ENCODE results near the gene ZIC4. TPM values are rescaled to one million over a fixed set of nuclear protein-coding genes. Genes with fewer than 3 reads are reported as not detected.

ZIC4 gene
- total RNA-seq, 1 donor from 2014 or later: 1.2 TPM

DNA sequence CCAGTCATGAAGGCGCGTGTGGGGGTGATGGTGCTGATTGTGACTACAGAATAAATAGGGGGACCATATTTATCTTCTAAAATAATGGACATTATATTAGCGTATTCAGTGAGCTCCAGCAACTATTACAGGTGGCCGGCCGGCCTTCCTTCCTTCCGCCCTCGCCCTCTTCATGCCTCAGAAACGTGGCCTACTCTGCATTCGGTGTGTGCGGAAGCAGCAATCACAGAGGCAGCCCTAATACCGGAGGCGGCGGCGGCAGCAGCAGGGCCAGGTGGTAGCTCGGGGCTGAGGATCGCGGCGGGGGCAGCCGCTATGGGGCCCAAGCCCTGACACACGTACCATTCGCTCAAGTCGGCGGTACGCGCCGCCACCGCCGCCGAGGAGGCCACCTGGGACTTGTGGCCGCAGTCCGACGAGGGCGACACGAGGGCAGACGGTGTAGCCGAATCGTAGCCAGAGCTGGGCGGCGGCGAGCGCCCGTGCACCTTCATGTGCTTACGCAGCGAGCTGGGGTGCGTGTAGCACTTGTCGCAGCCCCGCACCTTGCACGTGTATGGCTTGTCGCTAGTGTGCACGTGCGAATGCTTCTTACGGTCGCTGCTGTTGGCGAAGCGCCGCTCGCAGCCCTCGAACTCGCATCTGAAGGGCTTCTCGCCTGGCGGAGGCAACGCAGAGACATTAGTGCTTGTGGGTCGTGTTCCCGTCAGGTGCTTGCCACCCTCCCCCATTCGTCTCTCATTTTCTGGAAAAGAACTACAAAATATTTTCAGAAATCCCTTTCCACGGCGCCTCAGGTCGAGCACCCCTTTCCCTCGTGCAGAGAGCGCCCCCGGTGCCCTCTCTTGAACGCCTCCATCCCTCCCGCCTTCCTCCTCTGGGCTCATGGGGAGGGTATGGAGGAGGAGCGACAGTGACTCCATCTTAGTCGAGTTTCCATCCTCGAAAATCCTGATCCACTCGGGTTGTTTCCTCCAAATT is 15.5 kb downstream of the ZIC4 start:
- DNase-seq: no peak

DNA sequence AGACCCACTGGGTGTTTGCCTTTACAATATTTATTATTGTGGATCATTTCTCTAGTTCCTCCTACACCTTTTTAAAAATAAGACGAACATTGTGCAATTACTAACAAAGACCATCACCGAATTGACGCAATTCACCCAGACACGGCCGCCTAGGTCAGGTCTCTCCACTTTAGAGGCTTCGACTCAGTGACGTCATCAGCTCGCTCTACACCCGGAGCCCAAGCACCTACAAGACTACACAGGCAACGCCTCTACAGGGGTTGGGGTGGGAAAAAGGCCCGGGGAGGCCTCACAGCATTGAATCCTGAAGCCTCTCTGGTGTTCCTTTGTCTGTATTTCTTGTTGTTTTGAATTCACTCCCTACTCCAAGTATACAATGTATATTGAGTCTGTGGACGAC is 16.6 kb downstream of the ZIC4 start:
- DNase-seq: no peak

GRCh38 chr3:147388700-147389580 is 17.4 kb downstream of the ZIC4 start:
- no peak for DNase-seq

DNA sequence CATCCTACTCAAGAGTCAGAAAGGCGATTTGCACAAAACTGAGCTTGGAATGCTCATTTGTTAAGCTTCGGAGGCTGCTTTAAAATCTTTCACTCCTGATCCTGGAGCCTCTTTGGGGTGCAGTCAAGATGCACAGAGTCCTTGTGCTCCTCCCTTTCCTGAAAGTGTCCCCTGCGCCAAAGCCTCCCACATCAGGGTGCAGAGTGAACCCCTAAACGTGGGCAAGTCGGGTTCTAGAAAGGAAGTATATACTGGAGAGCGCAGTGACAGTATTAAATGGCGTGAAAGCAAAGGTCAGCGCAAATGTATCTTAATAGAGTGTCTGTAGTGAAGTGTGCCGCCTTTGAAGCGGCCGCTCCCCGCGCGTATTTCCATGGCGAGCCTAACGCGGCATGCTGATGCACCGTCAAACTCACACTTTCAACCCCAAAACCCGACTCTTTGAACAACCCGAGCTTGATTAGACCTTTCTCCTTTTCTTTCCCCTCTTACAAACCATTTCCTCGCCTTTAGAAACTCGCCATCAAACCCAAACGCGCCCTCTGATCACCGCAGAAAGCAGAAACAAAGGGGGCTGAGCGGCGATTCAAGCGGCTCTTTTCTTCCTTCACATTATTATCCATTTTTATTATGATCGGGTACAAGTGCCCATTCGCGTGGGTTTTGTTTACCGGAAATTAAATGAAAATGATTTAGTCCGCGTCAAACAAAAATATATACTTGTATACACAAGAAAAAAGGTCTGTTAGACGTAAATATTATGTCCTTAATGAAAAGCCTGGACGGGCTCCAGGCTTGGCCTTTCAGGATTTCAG is 18.3 kb downstream of the ZIC4 start:
- no peak for DNase-seq

DNA sequence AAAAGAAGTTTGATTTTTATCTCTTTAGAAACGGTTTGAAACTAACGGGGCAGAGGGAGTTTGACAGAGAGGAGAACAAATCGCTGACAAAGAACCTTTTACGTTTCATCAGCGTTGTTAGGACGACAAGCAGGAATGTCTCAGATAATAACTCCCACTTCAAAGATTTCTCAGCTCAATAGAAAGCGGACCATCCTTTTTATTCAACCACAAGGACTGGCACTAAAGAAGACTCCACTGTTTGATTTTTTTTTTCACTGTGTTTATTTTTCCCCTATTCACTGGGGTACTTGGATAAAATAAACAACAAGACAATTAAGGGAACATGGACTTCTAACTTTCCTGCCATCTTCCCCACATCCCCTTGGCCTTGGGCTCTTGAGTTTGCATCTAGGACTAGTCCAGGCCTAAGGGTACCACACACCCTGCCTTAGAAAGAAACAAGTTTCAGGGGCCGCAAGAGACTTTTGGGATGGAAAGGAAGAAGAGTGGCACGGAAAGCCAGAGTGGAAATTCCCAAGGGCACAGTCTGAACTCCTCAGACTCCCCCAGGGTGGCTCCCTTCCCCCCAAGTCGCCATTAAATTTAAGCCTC is 19.0 kb downstream of the ZIC4 start:
- no peak for DNase-seq

- DNase-seq: no peak
Measured at GRCh38 chr3:147385059-147386012, 21.0 kb downstream of the ZIC4 start.

- no peak for DNase-seq
Measured at GRCh38 chr3:147384210-147385058, 21.9 kb downstream of the ZIC4 start.

GRCh38 chr3:147383617-147384016 is 22.7 kb downstream of the ZIC4 start:
- no peak for DNase-seq

- no peak for DNase-seq
Measured at GRCh38 chr3:147381596-147381995, 24.7 kb downstream of the ZIC4 start.

DNA sequence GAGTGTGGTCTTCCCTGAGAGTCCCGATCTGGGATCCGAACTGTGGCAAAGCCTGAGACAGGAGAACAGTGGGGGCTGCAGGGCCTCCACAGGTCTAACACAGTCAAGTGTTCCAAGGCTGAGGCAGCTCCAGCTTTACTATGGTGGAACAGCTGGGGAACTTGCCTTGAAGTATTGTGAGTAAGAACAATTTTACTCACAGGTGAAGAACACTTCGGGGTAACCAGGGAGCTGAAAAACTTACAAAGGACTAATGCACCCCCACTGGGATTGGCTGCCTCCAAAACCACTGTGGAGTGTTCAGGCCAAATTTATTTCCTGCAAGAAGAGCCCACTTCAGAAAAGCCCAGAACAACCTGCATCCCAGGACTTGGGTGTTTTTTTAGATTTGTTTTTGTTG is 25.4 kb downstream of the ZIC4 start:
- DNase-seq: no peak

- DNase-seq: no peak
Measured at GRCh38 chr3:147380387-147380951, 25.9 kb downstream of the ZIC4 start.

- DNase-seq: no peak
Measured at GRCh38 chr3:147379651-147380050, 26.7 kb downstream of the ZIC4 start.

- no peak for DNase-seq
Measured at GRCh38 chr3:147377412-147378367, 28.7 kb downstream of the ZIC4 start.

GRCh38 chr3:147373301-147373700 is 33.0 kb downstream of the ZIC4 start:
- DNase-seq: no peak

DNA sequence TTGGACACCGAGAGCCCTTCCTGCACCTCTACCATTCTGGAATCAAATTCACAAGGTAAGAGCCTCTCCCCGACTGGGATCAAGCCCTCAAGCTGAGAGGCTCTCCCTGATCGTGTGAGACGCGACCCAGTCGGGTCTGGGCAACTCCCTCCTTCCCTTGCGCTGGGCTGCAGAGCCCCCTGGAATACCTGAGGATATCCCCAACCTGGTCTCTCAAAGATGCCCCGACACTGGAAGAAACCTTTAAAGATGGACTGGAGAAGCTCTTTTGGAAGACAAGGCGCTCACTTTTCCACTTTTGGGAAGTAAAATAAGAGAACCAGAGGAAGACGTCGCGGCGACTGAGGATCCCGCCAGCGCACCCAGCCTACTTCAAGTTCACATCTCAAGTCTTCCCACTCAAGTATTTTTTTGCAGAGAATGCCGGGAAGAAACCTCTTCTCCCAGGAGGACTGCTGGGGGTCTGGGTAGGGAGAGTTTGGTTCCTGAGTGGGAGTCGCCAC is 33.8 kb downstream of the ZIC4 start:
- no peak for DNase-seq

DNA sequence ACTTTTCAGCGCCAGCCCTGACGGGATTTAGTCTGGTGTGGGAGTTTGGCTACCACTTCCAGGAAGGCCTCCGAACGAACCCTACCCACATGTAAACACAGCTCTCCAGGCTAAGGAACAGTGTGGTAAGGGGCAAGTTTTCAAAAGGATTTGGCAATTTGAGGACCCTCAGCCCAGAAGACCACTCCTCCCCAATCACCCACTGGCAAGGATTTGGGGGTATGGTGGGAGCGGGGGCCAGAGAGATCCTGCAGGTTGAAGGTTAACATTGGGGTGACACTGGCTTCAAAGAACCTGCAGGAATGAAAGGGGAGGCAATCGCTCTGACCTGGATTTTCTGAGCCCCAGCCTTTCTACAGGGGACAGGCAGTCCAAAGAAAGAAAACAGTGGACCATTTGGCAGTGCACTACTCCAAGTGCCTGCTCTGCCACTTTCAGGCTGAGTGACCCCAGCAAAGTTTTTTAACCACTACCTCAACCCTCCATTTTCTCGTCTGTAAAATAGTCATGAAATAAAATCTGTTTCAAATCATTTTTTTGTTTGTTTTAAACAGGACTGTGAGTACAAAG is 34.5 kb downstream of the ZIC4 start:
- no peak for DNase-seq

DNA sequence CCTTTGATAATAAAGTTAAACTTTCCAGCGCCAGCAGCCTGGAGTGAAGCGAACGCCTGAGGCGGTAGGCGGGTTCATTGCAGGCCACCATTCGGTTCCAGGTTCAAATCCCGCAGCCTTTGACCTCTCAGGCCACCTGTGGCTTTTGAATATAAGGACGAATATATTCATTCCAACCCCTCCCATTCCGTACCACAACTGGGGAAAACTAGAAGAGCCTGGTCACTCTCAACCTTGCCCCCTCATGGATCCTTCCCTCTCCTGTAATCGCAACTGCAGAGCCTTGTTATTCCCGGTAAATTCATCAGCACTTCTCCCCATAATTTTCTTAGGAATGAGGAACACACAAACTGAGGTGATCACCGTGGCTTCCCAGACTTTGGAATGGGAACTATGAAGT is 35.2 kb downstream of the ZIC4 start:
- no peak for DNase-seq

GRCh38 chr3:147370349-147370748 is 36.0 kb downstream of the ZIC4 start:
- DNase-seq: no peak

Data from occipital lobe (tissue), 2 donors.